NK-92 (cell line): Measurements from ENCODE around the gene TP53BP2.
"Not testable (repeated sequence)": the region's sequence is repeated elsewhere in the genome, so short reads cannot be mapped to it uniquely, and the experiment has no call there.

Experiments
- DNase-seq: peaks from one replicate; lab custom pipeline; 2025; ENCODE audit not compliant: unreplicated experiment; lab: John Stamatoyannopoulos, UW

The TP53BP2 gene

GRCh38 chr1:223845810-223846682 is at the start of gene TP53BP2:
TP53BP2 (minus strand) TSS chr1:223845947; CDS start chr1:223845680, 267 bp downstream.
- no peak for DNase-seq

- DNase-seq = not testable (repeated sequence)
Measured at GRCh38 chr1:223890494-223890893, 44.7 kb upstream of the TP53BP2 start.

GRCh38 chr1:223889319-223889718 is 43.6 kb upstream of the TP53BP2 start:
- not testable (repeated sequence) for DNase-seq

GRCh38 chr1:223887747-223888418 is 42.1 kb upstream of the TP53BP2 start:
- DNase-seq = no peak

- DNase-seq = no peak
Measured at GRCh38 chr1:223886516-223886921, 40.8 kb upstream of the TP53BP2 start.

GRCh38 chr1:223885614-223886013 is 39.9 kb upstream of the TP53BP2 start:
- DNase-seq = no peak

- DNase-seq = no peak
Measured at GRCh38 chr1:223878598-223879325, 33.0 kb upstream of the TP53BP2 start.

- DNase-seq = no peak
Measured at GRCh38 chr1:223877804-223878203, 32.1 kb upstream of the TP53BP2 start.

GRCh38 chr1:223876590-223876989 is 30.8 kb upstream of the TP53BP2 start:
- DNase-seq = no peak

- DNase-seq = no peak
Measured at GRCh38 chr1:223873044-223873443, 27.3 kb upstream of the TP53BP2 start.

GRCh38 chr1:223872308-223872901 is 26.7 kb upstream of the TP53BP2 start:
- DNase-seq = no peak

- no peak for DNase-seq
Measured at GRCh38 chr1:223870617-223871574, 25.1 kb upstream of the TP53BP2 start.

GRCh38 chr1:223864599-223865368 is 19.0 kb upstream of the TP53BP2 start:
- not testable (repeated sequence) for DNase-seq

- DNase-seq = no peak
Measured at GRCh38 chr1:223864084-223864483, 18.3 kb upstream of the TP53BP2 start.

GRCh38 chr1:223861904-223862303 is 16.2 kb upstream of the TP53BP2 start:
- DNase-seq = no peak

GRCh38 chr1:223860051-223860622 is 14.4 kb upstream of the TP53BP2 start:
- DNase-seq = no peak

- no peak for DNase-seq
Measured at GRCh38 chr1:223859058-223859457, 13.3 kb upstream of the TP53BP2 start.

GRCh38 chr1:223856386-223856785 is 10.6 kb upstream of the TP53BP2 start:
- DNase-seq = no peak

GRCh38 chr1:223853748-223854147 is 8.0 kb upstream of the TP53BP2 start:
- DNase-seq = no peak
